Liver (tissue), 3 donors: ENCODE results near the gene SCGB1D2.

Experiments used
- ATF3 ChIP-seq: IDR thresholded peaks from 2 replicates; pipeline ENCODE4 v1.6.1; 2016; ENCODE audit warnings: antibody characterized with exemption
- EGR1 ChIP-seq, 2 donors: IDR thresholded peaks; 2 replicates each; pipeline ENCODE4 v1.6.1; 2016 to 2018; ENCODE audit warnings: antibody characterized with exemption in 2 of 2, low read depth in 2 of 2
- FOXA1 ChIP-seq: IDR thresholded peaks from 2 replicates; pipeline ENCODE4 v1.6.1; 2016; ENCODE audit warnings: antibody characterized with exemption
- GABPA ChIP-seq, 2 donors: IDR thresholded peaks in 1 of 2; conservative IDR thresholded peaks in 1 of 2; 2 replicates each; pipeline ENCODE4 v1.6.1; 2016; ENCODE audit warnings: antibody characterized with exemption in 2 of 2, mild to moderate bottlenecking in 1 of 2, moderate library complexity in 1 of 2
- HNF4G ChIP-seq: IDR thresholded peaks from 2 replicates; pipeline ENCODE4 v1.6.1; 2016; ENCODE audit warnings: antibody characterized with exemption
- JUND ChIP-seq, 2 donors: IDR thresholded peaks; 2 replicates each; pipeline ENCODE4 v1.6.1; 2016; ENCODE audit warnings: antibody characterized with exemption in 2 of 2
- NR2F2 ChIP-seq: IDR thresholded peaks from 2 replicates; pipeline ENCODE4 v1.6.1; 2016; ENCODE audit warnings: antibody characterized with exemption
- RAD21 ChIP-seq, 2 donors: IDR thresholded peaks; 2 replicates each; pipeline ENCODE4 v1.6.1; 2016; ENCODE audit warnings: antibody characterized with exemption in 2 of 2, mild to moderate bottlenecking in 2 of 2
- RXRA ChIP-seq, 2 donors: IDR thresholded peaks; 2 replicates each; pipeline ENCODE4 v1.6.1; 2017 to 2018; ENCODE audit warnings: antibody characterized with exemption in 2 of 2, mild to moderate bottlenecking in 1 of 2
- TAF1 ChIP-seq: conservative IDR thresholded peaks from 2 replicates; pipeline ENCODE4 v1.6.1; 2016; ENCODE audit warnings: antibody characterized with exemption, mild to moderate bottlenecking
- YY1 ChIP-seq: IDR thresholded peaks from 2 replicates; pipeline ENCODE4 v1.6.1; 2016; ENCODE audit warnings: antibody characterized with exemption, mild to moderate bottlenecking
- TF ChIP-seq, protein P1 (sequence below): fragments of 150-350 bp; IDR thresholded peaks from 2 replicates; pipeline ENCODE4 v1.5.1; 2017; ENCODE audit warnings: improper control_type of control experiment, low read depth, low read length; ENCODE audit not compliant: missing input control
- TF ChIP-seq, protein P2 (sequence below): IDR thresholded peaks from 2 replicates; pipeline ENCODE4 v1.6.1; 2016; ENCODE audit warnings: antibody characterized with exemption, mild to moderate bottlenecking
- TF ChIP-seq, protein P3 (sequence below): IDR thresholded peaks from 2 replicates; pipeline ENCODE4 v1.6.1; 2016; ENCODE audit warnings: antibody characterized with exemption
- donor health status: healthy.
- donor health status: healthy.

GRCh38 chr11:62221498-62221897, 20.5 kb upstream of the SCGB1D2 start:
- TF ChIP-seq, protein P1, sequence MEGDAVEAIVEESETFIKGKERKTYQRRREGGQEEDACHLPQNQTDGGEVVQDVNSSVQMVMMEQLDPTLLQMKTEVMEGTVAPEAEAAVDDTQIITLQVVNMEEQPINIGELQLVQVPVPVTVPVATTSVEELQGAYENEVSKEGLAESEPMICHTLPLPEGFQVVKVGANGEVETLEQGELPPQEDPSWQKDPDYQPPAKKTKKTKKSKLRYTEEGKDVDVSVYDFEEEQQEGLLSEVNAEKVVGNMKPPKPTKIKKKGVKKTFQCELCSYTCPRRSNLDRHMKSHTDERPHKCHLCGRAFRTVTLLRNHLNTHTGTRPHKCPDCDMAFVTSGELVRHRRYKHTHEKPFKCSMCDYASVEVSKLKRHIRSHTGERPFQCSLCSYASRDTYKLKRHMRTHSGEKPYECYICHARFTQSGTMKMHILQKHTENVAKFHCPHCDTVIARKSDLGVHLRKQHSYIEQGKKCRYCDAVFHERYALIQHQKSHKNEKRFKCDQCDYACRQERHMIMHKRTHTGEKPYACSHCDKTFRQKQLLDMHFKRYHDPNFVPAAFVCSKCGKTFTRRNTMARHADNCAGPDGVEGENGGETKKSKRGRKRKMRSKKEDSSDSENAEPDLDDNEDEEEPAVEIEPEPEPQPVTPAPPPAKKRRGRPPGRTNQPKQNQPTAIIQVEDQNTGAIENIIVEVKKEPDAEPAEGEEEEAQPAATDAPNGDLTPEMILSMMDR = no peak
- no peak for TF ChIP-seq NR2F2
- TF ChIP-seq RXRA (IDR thresholded peaks at IDR 0.05) = no peak
- no peak for TF ChIP-seq YY1
- no peak for TF ChIP-seq TAF1
- no peak for TF ChIP-seq ATF3
- TF ChIP-seq, protein P2, sequence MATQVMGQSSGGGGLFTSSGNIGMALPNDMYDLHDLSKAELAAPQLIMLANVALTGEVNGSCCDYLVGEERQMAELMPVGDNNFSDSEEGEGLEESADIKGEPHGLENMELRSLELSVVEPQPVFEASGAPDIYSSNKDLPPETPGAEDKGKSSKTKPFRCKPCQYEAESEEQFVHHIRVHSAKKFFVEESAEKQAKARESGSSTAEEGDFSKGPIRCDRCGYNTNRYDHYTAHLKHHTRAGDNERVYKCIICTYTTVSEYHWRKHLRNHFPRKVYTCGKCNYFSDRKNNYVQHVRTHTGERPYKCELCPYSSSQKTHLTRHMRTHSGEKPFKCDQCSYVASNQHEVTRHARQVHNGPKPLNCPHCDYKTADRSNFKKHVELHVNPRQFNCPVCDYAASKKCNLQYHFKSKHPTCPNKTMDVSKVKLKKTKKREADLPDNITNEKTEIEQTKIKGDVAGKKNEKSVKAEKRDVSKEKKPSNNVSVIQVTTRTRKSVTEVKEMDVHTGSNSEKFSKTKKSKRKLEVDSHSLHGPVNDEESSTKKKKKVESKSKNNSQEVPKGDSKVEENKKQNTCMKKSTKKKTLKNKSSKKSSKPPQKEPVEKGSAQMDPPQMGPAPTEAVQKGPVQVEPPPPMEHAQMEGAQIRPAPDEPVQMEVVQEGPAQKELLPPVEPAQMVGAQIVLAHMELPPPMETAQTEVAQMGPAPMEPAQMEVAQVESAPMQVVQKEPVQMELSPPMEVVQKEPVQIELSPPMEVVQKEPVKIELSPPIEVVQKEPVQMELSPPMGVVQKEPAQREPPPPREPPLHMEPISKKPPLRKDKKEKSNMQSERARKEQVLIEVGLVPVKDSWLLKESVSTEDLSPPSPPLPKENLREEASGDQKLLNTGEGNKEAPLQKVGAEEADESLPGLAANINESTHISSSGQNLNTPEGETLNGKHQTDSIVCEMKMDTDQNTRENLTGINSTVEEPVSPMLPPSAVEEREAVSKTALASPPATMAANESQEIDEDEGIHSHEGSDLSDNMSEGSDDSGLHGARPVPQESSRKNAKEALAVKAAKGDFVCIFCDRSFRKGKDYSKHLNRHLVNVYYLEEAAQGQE = no peak
- no peak for TF ChIP-seq FOXA1
- TF ChIP-seq, protein P3, sequence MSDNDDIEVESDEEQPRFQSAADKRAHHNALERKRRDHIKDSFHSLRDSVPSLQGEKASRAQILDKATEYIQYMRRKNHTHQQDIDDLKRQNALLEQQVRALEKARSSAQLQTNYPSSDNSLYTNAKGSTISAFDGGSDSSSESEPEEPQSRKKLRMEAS = no peak
- TF ChIP-seq EGR1 (IDR thresholded peaks at IDR 0.05; ENCODE audit: low read depth in 2 of 2) = no peak
- no peak for TF ChIP-seq GABPA (IDR thresholded peaks at IDR 0.05 in 1 of 2, conservative IDR thresholded peaks at IDR 0.05 in 1 of 2)
- no peak for TF ChIP-seq RAD21 (IDR thresholded peaks at IDR 0.05)
- no peak for TF ChIP-seq JUND (IDR thresholded peaks at IDR 0.05)
- no peak for TF ChIP-seq HNF4G
